Prostate gland (tissue), 2 donors: ENCODE results near the gene MED15. TPM values are rescaled to one million over a fixed set of nuclear protein-coding genes. Genes with fewer than 3 reads are reported as not detected.

ENCODE experiments used
- DNase-seq: peaks from one replicate; pipeline ENCODE4 v3.0.0-alpha.2; 2019; ENCODE audit warnings: low spot score
- H3K27ac ChIP-seq, 2 donors: fragments of 200-600 bp; sonication (generic); 2 replicates each; pipeline ENCODE4 v1.5.1; 2017 to 2019
- H3K27me3 ChIP-seq: fragments of 200-600 bp; sonication (generic); replicated peaks from 2 replicates; pipeline ENCODE4 v1.5.1; 2019; ENCODE audit not compliant: insufficient read depth
- H3K36me3 ChIP-seq, 2 donors: fragments of 200-600 bp; sonication (generic); 1 replicate in 1 of 2; 2 replicates in 1 of 2; pipeline versions ENCODE4 v1.5.1 to v1.8.1; 2017 to 2019
- H3K4me1 ChIP-seq: fragments of 200-600 bp; sonication (generic); replicated peaks from 2 replicates; pipeline ENCODE4 v1.5.1; 2019
- H3K4me3 ChIP-seq, 2 donors: fragments of 200-600 bp; sonication (generic); 2 replicates each; pipeline ENCODE4 v1.5.1; 2017 to 2019
- H3K9me3 ChIP-seq: fragments of 200-600 bp; sonication (generic); 2 replicates; pipeline ENCODE4 v1.5.1; 2017
- CTCF ChIP-seq, 4 experiments: fragments of 200-600 bp in 2 of 4; fragments of 450-650 bp in 2 of 4; sonication (generic) in 2 of 4; IDR thresholded peaks; 1 replicate in 3 of 4; 2 replicates in 1 of 4; pipeline ENCODE4 v1.5.1; 2016 to 2019; ENCODE audit warnings: antibody characterized with exemption in 4 of 4, mild to moderate bottlenecking in 2 of 4, moderate library complexity in 2 of 4
- POLR2A ChIP-seq: fragments of 450-650 bp; IDR thresholded peaks from one replicate; pipeline ENCODE4 v1.6.1; 2016; ENCODE audit warnings: antibody characterized with exemption, mild to moderate bottlenecking
- POLR2AphosphoS5 ChIP-seq: sonication (generic); formaldehyde crosslinking; IDR thresholded peaks from one replicate; pipeline ENCODE4 v1.6.1; 2017; ENCODE audit warnings: antibody characterized with exemption
- WGBS: methylation state at CpG from one replicate; pipeline ENCODE4 v1.1.5; 2018; 5-methylcytosine and 5-hydroxymethylcytosine counted together
- intact Hi-C: fragments of 100-400 bp; cut with DNase I; formaldehyde crosslinking; loops from one replicate; pipeline ENCODE4 v1.14.2; 2022
- total RNA-seq, 2 donors: library from RNA; depleted of rRNA; stranded (reverse); fragments of >200 nt; gene quantifications; one replicate each; pipeline ENCODE4 v1.1.0, GENCODE V29; 2016

MED15 gene
- total RNA-seq, 2 donors from 2014 or later, result 43.2 to 87.1 TPM

- Histone ChIP-seq H3K4me1 (peaks cover 25% of the 10 kb centered on the region), H3K27me3 (no peaks in the 10 kb centered on the region), H3K36me3 (peaks cover 0 to 9% of the 10 kb centered on the region in 2 donors), H3K4me3 (no peak overlapping the region), H3K9me3 (no peaks in the 10 kb centered on the region), H3K27ac (peak overlapping the region; percentile 54 to 58)
- TF ChIP-seq POLR2A (no peak), CTCF (IDR thresholded peaks at IDR 0.05) (no peak), POLR2AphosphoS5 (no peak)
- intact Hi-C loops, result no loop called here
- DNase-seq, result no peak
- 85% methylated on average over 9 of the region's 9 CpGs for WGBS
These were observed 61.2 kb downstream of the MED15 start for GRCh38 chr22:20568502-20569058.

GRCh38 chr22:20569059-20570058 is 61.9 kb downstream of the MED15 start:
- DNase-seq, result peak; percentile 76
- H3K36me3 ChIP-seq, result peaks cover 0 to 13% of the 10 kb centered on the region in 2 donors

GRCh38 chr22:20571078-20571503 is 63.7 kb downstream of the MED15 start:
- DNase-seq, result no peak
- peaks cover 25% of the 10 kb centered on the region for H3K4me1 ChIP-seq
- H3K36me3 ChIP-seq, result peaks cover 0 to 13% of the 10 kb centered on the region in 2 donors
- TF ChIP-seq POLR2A, result no peak
- no peak for TF ChIP-seq CTCF (IDR thresholded peaks at IDR 0.05)
- no peak for TF ChIP-seq POLR2AphosphoS5
- 88% methylated on average over 6 of the region's 6 CpGs for WGBS
- intact Hi-C loops, result no loop called here
- no peaks in the 10 kb centered on the region for H3K27me3 ChIP-seq
- no peak overlapping the region for H3K4me3 ChIP-seq
- no peaks in the 10 kb centered on the region for H3K9me3 ChIP-seq
- H3K27ac ChIP-seq, result no peak overlapping the region

More at GRCh38 chr22:20569059-20570058, 61.9 kb downstream of the MED15 start:
- Histone ChIP-seq H3K9me3 (no peaks in the 10 kb centered on the region), H3K4me1 (peaks cover 25% of the 10 kb centered on the region), H3K27ac (peak overlapping the region; percentile 54 to 58), H3K27me3 (no peaks in the 10 kb centered on the region), H3K4me3 (no peak overlapping the region)
- WGBS, result 42% methylated on average over 20 of the region's 20 CpGs
- no peak for TF ChIP-seq CTCF (IDR thresholded peaks at IDR 0.05)
- peak; percentile 88 for TF ChIP-seq POLR2AphosphoS5
- intact Hi-C loops, result no loop called here

GRCh38 chr22:20571531-20572007 is 64.2 kb downstream of the MED15 start:
- Histone ChIP-seq H3K27me3 (no peaks in the 10 kb centered on the region), H3K36me3 (peaks cover 0 to 16% of the 10 kb centered on the region in 2 donors), H3K4me1 (peaks cover 22% of the 10 kb centered on the region), H3K9me3 (no peaks in the 10 kb centered on the region), H3K27ac (no peak overlapping the region), H3K4me3 (no peak overlapping the region)
- no peak for DNase-seq
- intact Hi-C loops, result no loop called here
- 67% methylated on average over 4 of the region's 4 CpGs for WGBS
- TF ChIP-seq POLR2AphosphoS5 (no peak), CTCF (IDR thresholded peaks at IDR 0.05) (peak; percentile 22 to 35 (median 27))
